ENCODE results near the gene ACYP1.

GRCh38 chr14:75064205-75064567 lies 362 bp upstream of the ACYP1 start:
- TF ChIP-seq CTCF (IDR thresholded peaks at IDR 0.05): no peak
- TF ChIP-seq POLR2A (IDR thresholded peaks at IDR 0.05): no peak
- no peak for TF ChIP-seq EP300 (IDR thresholded peaks at IDR 0.05)

Data from tibial nerve (tissue), 4 donors.